Natural killer cell (primary cell): ENCODE measurements around the gene LDLRAD4. TPM values are rescaled to one million over a fixed set of nuclear protein-coding genes. Genes with fewer than 3 reads are reported as not detected.

ENCODE experiments used
- ATAC-seq, 3 donors: fragments of 150-1000 bp in 2 of 3; fragments of 200-7000 bp in 1 of 3; cut with Tn5 transposase; 1 replicate in 1 of 3; 2 replicates in 2 of 3; pipeline ENCODE4 v1.10.0; 2021; ENCODE audit warnings: mild to moderate bottlenecking in 2 of 3, moderate library complexity in 2 of 3
- DNase-seq, 2 donors: peaks; one replicate each; pipeline versions ENCODE4 v3.0.0 to v3.0.0-alpha.2; 2013 to 2021; ENCODE audit warnings: mixed read lengths in 1 of 2
- H3K27ac ChIP-seq: one replicate; pipeline ENCODE4 v1.5.1; 2013; ENCODE audit warnings: mild to moderate bottlenecking, low read length
- H3K27me3 ChIP-seq: one replicate; pipeline ENCODE4 v1.6.1; 2013; ENCODE audit warnings: low read length; ENCODE audit not compliant: control insufficient read depth, insufficient read depth
- H3K36me3 ChIP-seq: one replicate; pipeline ENCODE4 v1.6.1; 2013; ENCODE audit warnings: low read length; ENCODE audit not compliant: control insufficient read depth, insufficient read depth
- H3K4me1 ChIP-seq: one replicate; pipeline ENCODE4 v1.6.1; 2013; ENCODE audit warnings: low read length; ENCODE audit not compliant: control insufficient read depth, insufficient read depth
- H3K4me3 ChIP-seq: one replicate; pipeline ENCODE4 v1.5.1; 2013; ENCODE audit warnings: low read length
- H3K9me3 ChIP-seq: one replicate; pipeline ENCODE4 v1.6.1; 2013; ENCODE audit warnings: low read length; ENCODE audit not compliant: control insufficient read depth, insufficient read depth
- H3K27ac Mint-ChIP-seq, 2 donors: one replicate each; pipeline ENCODE4 v1.8.0; 2022; ENCODE audit warnings: mild to moderate bottlenecking in 2 of 2, mixed read lengths in 2 of 2, moderate library complexity in 1 of 2
- H3K27me3 Mint-ChIP-seq, 2 donors: one replicate each; pipeline ENCODE4 v1.8.0; 2022; ENCODE audit warnings: low read depth in 2 of 2, mixed read lengths in 2 of 2
- H3K36me3 Mint-ChIP-seq: one replicate; pipeline ENCODE4 v1.8.0; 2022; ENCODE audit warnings: mixed read lengths
- H3K4me1 Mint-ChIP-seq, 2 donors: one replicate each; pipeline ENCODE4 v1.8.0; 2022; ENCODE audit warnings: mixed read lengths in 2 of 2
- H3K4me3 Mint-ChIP-seq: one replicate; pipeline ENCODE4 v1.8.0; 2022; ENCODE audit warnings: mild to moderate bottlenecking, moderate library complexity, mixed read lengths
- H3K9me3 Mint-ChIP-seq, 2 donors: one replicate each; pipeline ENCODE4 v1.8.0; 2022; ENCODE audit warnings: mixed read lengths in 2 of 2
- CTCF ChIP-seq: fragments of 200-600 bp; IDR thresholded peaks from one replicate; pipeline ENCODE4 v1.8.0; 2022; ENCODE audit warnings: antibody characterized with exemption
- WGBS: methylation state at CpG from one replicate; pipeline ENCODE4 v1.1.7; 2013; ENCODE audit warnings: missing lambda C conversion rate; ENCODE audit not compliant: insufficient coverage; 5-methylcytosine and 5-hydroxymethylcytosine counted together
- intact Hi-C: fragments of 100-400 bp; cut with micrococcal nuclease; formaldehyde crosslinking; loops from one replicate; pipeline ENCODE4 v1.14.2; 2022
- total RNA-seq, 4 donors: library from RNA; stranded (reverse); fragments of 120-200 nt in 1 of 4; gene quantifications; one replicate each; pipeline versions ENCODE4 v1.2.3 to v1.2.4, GENCODE V29; 2013 to 2022

Gene LDLRAD4
- total RNA-seq, 3 donors from 2014 or later (not counting 1 experiment from before 2014, with no cell fraction given): 24.0 to 36.3 (median 29.2) TPM

GRCh38 chr18:13280070-13280795, 61.7 kb downstream of the LDLRAD4 start:
- no peak overlapping the region for H3K4me3 ChIP-seq
- peaks cover 3% of the 10 kb centered on the region for H3K4me1 ChIP-seq
- H3K27ac Mint-ChIP-seq: no peak overlapping the region
- DNase-seq (no peak), ATAC-seq (no peak)
- no peak overlapping the region for H3K4me3 Mint-ChIP-seq
- WGBS: 85% methylated on average over 11 of the region's 11 CpGs
- no peak overlapping the region for H3K27ac ChIP-seq
- H3K36me3 ChIP-seq: no peaks in the 10 kb centered on the region
- H3K4me1 Mint-ChIP-seq: no peaks in the 10 kb centered on the region
- no peaks in the 10 kb centered on the region for H3K9me3 ChIP-seq
- peaks cover 0 to 5% of the 10 kb centered on the region in 2 donors for H3K27me3 Mint-ChIP-seq
- no peak for TF ChIP-seq CTCF
- H3K27me3 ChIP-seq: no peaks in the 10 kb centered on the region
- no peaks in the 10 kb centered on the region for H3K36me3 Mint-ChIP-seq
- intact Hi-C loops: no loop called here
- H3K9me3 Mint-ChIP-seq: no peaks in the 10 kb centered on the region

- WGBS: 90% methylated on average over 2 of the region's 2 CpGs
- Histone ChIP-seq H3K4me1 (peaks cover 3% of the 10 kb centered on the region), H3K27me3 (no peaks in the 10 kb centered on the region), H3K4me3 (no peak overlapping the region), H3K36me3 (no peaks in the 10 kb centered on the region), H3K9me3 (no peaks in the 10 kb centered on the region), H3K27ac (no peak overlapping the region)
- DNase-seq (no peak), ATAC-seq (no peak)
- H3K27me3 Mint-ChIP-seq: peaks cover 0 to 10% of the 10 kb centered on the region in 2 donors
- H3K4me1 Mint-ChIP-seq: no peaks in the 10 kb centered on the region
- H3K36me3 Mint-ChIP-seq: no peaks in the 10 kb centered on the region
- intact Hi-C loops: no loop called here
- H3K9me3 Mint-ChIP-seq: no peaks in the 10 kb centered on the region
- TF ChIP-seq CTCF: no peak
- no peak overlapping the region for H3K27ac Mint-ChIP-seq
- no peak overlapping the region for H3K4me3 Mint-ChIP-seq
Measured at GRCh38 chr18:13281406-13281805, 62.8 kb downstream of the LDLRAD4 start.

GRCh38 chr18:13283746-13284145, 65.2 kb downstream of the LDLRAD4 start:
- no peaks in the 10 kb centered on the region for H3K36me3 Mint-ChIP-seq
- WGBS: 92% methylated on average over 7 of the region's 7 CpGs
- no peak overlapping the region for H3K27ac Mint-ChIP-seq
- ATAC-seq: no peak
- no peak overlapping the region for H3K4me3 Mint-ChIP-seq
- DNase-seq: no peak
- TF ChIP-seq CTCF: no peak
- Histone ChIP-seq H3K4me3 (no peak overlapping the region), H3K36me3 (no peaks in the 10 kb centered on the region), H3K27me3 (no peaks in the 10 kb centered on the region), H3K4me1 (peaks cover 3% of the 10 kb centered on the region), H3K9me3 (no peaks in the 10 kb centered on the region), H3K27ac (no peak overlapping the region)
- H3K4me1 Mint-ChIP-seq: no peaks in the 10 kb centered on the region
- H3K27me3 Mint-ChIP-seq: peaks cover 0 to 15% of the 10 kb centered on the region in 2 donors
- intact Hi-C loops: no loop called here
- no peaks in the 10 kb centered on the region for H3K9me3 Mint-ChIP-seq
